Trophoblast cell (in vitro differentiated cells and primary cell): ENCODE results near the gene ASPN.

ENCODE experiments used
- DNase-seq, 2 donors: peaks; one replicate each; pipeline ENCODE4 v3.0.0-alpha.2; 2016
- H2AFZ ChIP-seq: 2 replicates; pipeline ENCODE4 v1.6.1; 2013; ENCODE audit warnings: low read length, moderate library complexity, mild to moderate bottlenecking; ENCODE audit not compliant: insufficient read depth, poor library complexity
- H2AK5ac ChIP-seq: 2 replicates; pipeline ENCODE4 v1.6.1; 2013; ENCODE audit warnings: mild to moderate bottlenecking, low read length
- H2BK120ac ChIP-seq: 2 replicates; pipeline ENCODE4 v1.6.1; 2013; ENCODE audit warnings: low read length, mild to moderate bottlenecking, moderate library complexity; ENCODE audit not compliant: insufficient read depth, poor library complexity
- H2BK12ac ChIP-seq: 2 replicates; pipeline ENCODE4 v1.6.1; 2013; ENCODE audit warnings: mild to moderate bottlenecking, low read length, moderate library complexity
- H2BK5ac ChIP-seq: 2 replicates; pipeline ENCODE4 v1.6.1; 2013; ENCODE audit warnings: low read length, low read depth, moderate library complexity, mild to moderate bottlenecking; ENCODE audit not compliant: poor library complexity
- H3K14ac ChIP-seq: 2 replicates; pipeline ENCODE4 v1.6.1; 2013; ENCODE audit warnings: mild to moderate bottlenecking, low read length
- H3K18ac ChIP-seq: 2 replicates; pipeline ENCODE4 v1.6.1; 2013; ENCODE audit warnings: mild to moderate bottlenecking, low read length
- H3K23ac ChIP-seq: 2 replicates; pipeline ENCODE4 v1.6.1; 2013; ENCODE audit warnings: low read length
- H3K27ac ChIP-seq: 2 replicates; pipeline ENCODE4 v1.5.1; 2013; ENCODE audit warnings: low read depth, mild to moderate bottlenecking, inconsistent platforms, low read length, moderate library complexity
- H3K27me3 ChIP-seq: 2 replicates; pipeline ENCODE4 v1.6.1; 2013; ENCODE audit warnings: inconsistent platforms, mild to moderate bottlenecking, low read length, moderate library complexity; ENCODE audit not compliant: insufficient read depth
- H3K36me3 ChIP-seq, 2 experiments: 1 replicate in 1 of 2; 2 replicates in 1 of 2; pipeline ENCODE4 v1.6.1; 2013; ENCODE audit warnings: low read length in 2 of 2, mild to moderate bottlenecking in 2 of 2, moderate library complexity in 1 of 2; ENCODE audit not compliant: insufficient read depth in 2 of 2, control insufficient read depth in 1 of 2
- H3K4ac ChIP-seq: 2 replicates; pipeline ENCODE4 v1.6.1; 2013; ENCODE audit warnings: low read depth, mild to moderate bottlenecking, low read length, moderate library complexity
- H3K4me1 ChIP-seq, 2 experiments: 1 replicate in 1 of 2; 2 replicates in 1 of 2; pipeline ENCODE4 v1.6.1; 2013; ENCODE audit warnings: low read length in 2 of 2, mild to moderate bottlenecking in 2 of 2, moderate library complexity in 1 of 2; ENCODE audit not compliant: insufficient read depth in 2 of 2, control insufficient read depth in 1 of 2
- H3K4me2 ChIP-seq: 2 replicates; pipeline ENCODE4 v1.6.1; 2013; ENCODE audit warnings: inconsistent platforms, mild to moderate bottlenecking, low read length, moderate library complexity
- H3K4me3 ChIP-seq: 2 replicates; pipeline ENCODE4 v1.5.1; 2013; ENCODE audit warnings: mild to moderate bottlenecking, low read depth, low read length, inconsistent platforms
- H3K79me1 ChIP-seq: one replicate; pipeline ENCODE4 v1.6.1; 2013; ENCODE audit warnings: low read length
- H3K79me2 ChIP-seq: 2 replicates; pipeline ENCODE4 v1.6.1; 2013; ENCODE audit warnings: low read length, mild to moderate bottlenecking; ENCODE audit not compliant: control insufficient read depth, insufficient read depth, poor library complexity
- H3K9ac ChIP-seq: 2 replicates; pipeline ENCODE4 v1.6.1; 2013; ENCODE audit warnings: mild to moderate bottlenecking, low read length
- H3K9me3 ChIP-seq: 2 replicates; pipeline ENCODE4 v1.6.1; 2013; ENCODE audit warnings: low read depth, mild to moderate bottlenecking, control low read depth, inconsistent platforms, low read length; ENCODE audit not compliant: insufficient read depth
- H4K12ac ChIP-seq: 2 replicates; pipeline ENCODE4 v1.6.1; 2013; ENCODE audit warnings: low read depth, mild to moderate bottlenecking, low read length, moderate library complexity
- H4K8ac ChIP-seq: 2 replicates; pipeline ENCODE4 v1.6.1; 2013; ENCODE audit warnings: low read depth, mild to moderate bottlenecking, low read length, moderate library complexity
- H4K91ac ChIP-seq: one replicate; pipeline ENCODE4 v1.6.1; 2013; ENCODE audit warnings: low read depth, mild to moderate bottlenecking, low read length, moderate library complexity
- WGBS: extraction: QIAGEN DNeasy Blood & Tissue Kit; methylation state at CpG from one replicate; pipeline ENCODE4 v1.1.7; 2013; ENCODE audit warnings: missing lambda C conversion rate; ENCODE audit not compliant: insufficient read length, insufficient coverage; ENCODE audit errors: extremely low coverage; 5-methylcytosine and 5-hydroxymethylcytosine counted together

Gene ASPN

DNA sequence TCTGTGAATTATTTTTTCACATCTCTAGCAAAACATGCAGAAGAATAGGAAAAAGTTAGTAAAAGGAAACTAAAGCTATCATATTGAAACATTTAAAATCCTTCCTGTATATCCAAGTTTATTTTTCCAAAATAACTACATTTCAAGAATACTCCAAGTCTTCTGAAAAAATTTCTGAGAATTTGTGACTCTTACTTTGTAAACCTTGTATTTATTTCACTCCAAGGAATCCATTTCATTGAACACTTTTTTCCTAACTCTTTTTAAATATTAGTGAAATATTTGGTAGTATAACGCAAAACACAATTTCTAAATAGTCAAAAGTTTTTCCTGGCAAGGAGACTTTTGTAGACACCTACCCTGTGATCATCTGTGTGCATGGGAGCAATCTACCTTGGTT, 34.2 kb upstream of the ASPN start:
- Histone ChIP-seq H3K4me2 (no peak overlapping the region), H3K79me1 (no peaks in the 10 kb centered on the region), H3K4ac (no peak overlapping the region), H3K4me3 (no peak overlapping the region), H3K23ac (no peak overlapping the region), H2BK120ac (no peak overlapping the region), H3K27me3 (no peaks in the 10 kb centered on the region), H2BK12ac (no peak overlapping the region), H3K18ac (no peak overlapping the region), H2BK5ac (no peak overlapping the region), H4K91ac (no peak overlapping the region), H2AK5ac (no peak overlapping the region), H3K4me1 (no peaks in the 10 kb centered on the region), H4K8ac (no peak overlapping the region), H3K9me3 (no peaks in the 10 kb centered on the region), H3K36me3 (no peaks in the 10 kb centered on the region), H3K27ac (no peak overlapping the region), H3K14ac (no peak overlapping the region), H4K12ac (no peak overlapping the region), H3K79me2 (no peaks in the 10 kb centered on the region), H3K9ac (no peak overlapping the region), H2AFZ (no peak overlapping the region)
- no CpG with 5 or more reads among the region's 1 CpG for WGBS
- DNase-seq = no peak

DNA sequence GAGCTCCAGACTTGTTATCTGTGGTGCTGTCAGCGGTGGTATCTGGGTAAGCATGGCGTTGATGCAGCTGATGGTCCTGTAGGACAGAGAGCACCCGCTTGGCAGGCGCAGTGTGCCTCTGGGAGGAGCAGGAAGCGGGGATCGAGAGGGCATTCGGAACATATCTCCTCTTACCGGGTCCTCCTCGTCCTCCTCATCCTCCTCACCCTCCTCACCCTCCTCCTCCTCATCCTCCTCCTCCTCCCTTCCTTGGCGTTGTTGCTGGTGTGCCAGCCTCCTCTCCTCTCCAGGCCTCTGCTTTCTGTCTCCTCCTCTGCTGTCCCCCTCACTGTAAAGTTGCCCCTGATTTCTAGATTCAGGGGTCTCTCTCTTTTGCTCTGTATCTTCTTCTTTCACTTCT, 32.3 kb upstream of the ASPN start:
- Histone ChIP-seq H3K27me3 (no peaks in the 10 kb centered on the region), H3K4ac (no peak overlapping the region), H3K18ac (no peak overlapping the region), H3K27ac (no peak overlapping the region), H3K9me3 (no peaks in the 10 kb centered on the region), H3K4me1 (no peaks in the 10 kb centered on the region), H3K4me2 (no peak overlapping the region), H3K36me3 (no peaks in the 10 kb centered on the region), H3K4me3 (no peak overlapping the region), H3K79me1 (no peaks in the 10 kb centered on the region), H3K23ac (no peak overlapping the region), H4K8ac (no peak overlapping the region), H2AK5ac (no peak overlapping the region), H4K12ac (no peak overlapping the region), H2AFZ (no peak overlapping the region), H3K79me2 (no peaks in the 10 kb centered on the region), H2BK120ac (no peak overlapping the region), H3K9ac (no peak overlapping the region), H4K91ac (no peak overlapping the region), H2BK5ac (no peak overlapping the region), H2BK12ac (no peak overlapping the region), H3K14ac (no peak overlapping the region)
- no CpG with 5 or more reads among the region's 10 CpGs for whole genome bisulfite sequencing
- DNase-seq = no peak

- Histone ChIP-seq H3K4me1 (no peaks in the 10 kb centered on the region), H3K4me3 (no peak overlapping the region), H3K9me3 (no peaks in the 10 kb centered on the region), H3K4me2 (no peak overlapping the region), H2AFZ (no peak overlapping the region), H4K91ac (no peak overlapping the region), H3K27ac (no peak overlapping the region), H3K23ac (no peak overlapping the region), H2AK5ac (no peak overlapping the region), H3K36me3 (no peaks in the 10 kb centered on the region), H3K14ac (no peak overlapping the region), H4K12ac (no peak overlapping the region), H3K18ac (no peak overlapping the region), H3K27me3 (no peaks in the 10 kb centered on the region), H3K79me1 (no peaks in the 10 kb centered on the region), H2BK5ac (no peak overlapping the region), H3K9ac (no peak overlapping the region), H4K8ac (no peak overlapping the region), H2BK120ac (no peak overlapping the region), H3K4ac (no peak overlapping the region), H2BK12ac (no peak overlapping the region), H3K79me2 (no peaks in the 10 kb centered on the region)
- no peak for DNase-seq
- WGBS = no CpG with 5 or more reads among the region's 3 CpGs
These were observed 31.0 kb upstream of the ASPN start for GRCh38 chr9:92513349-92513748.

GRCh38 chr9:92512622-92513021, 30.3 kb upstream of the ASPN start:
- H4K12ac ChIP-seq = no peak overlapping the region

More at GRCh38 chr9:92512622-92513021, 30.3 kb upstream of the ASPN start:
- Histone ChIP-seq H3K79me1 (no peaks in the 10 kb centered on the region), H3K36me3 (no peaks in the 10 kb centered on the region), H3K27ac (no peak overlapping the region), H3K4me1 (peaks cover 0 to 5% of the 10 kb centered on the region in 2 experiments), H3K9ac (no peak overlapping the region), H3K4ac (no peak overlapping the region), H3K14ac (no peak overlapping the region), H3K9me3 (no peaks in the 10 kb centered on the region), H3K4me2 (no peak overlapping the region), H2BK12ac (no peak overlapping the region), H2AK5ac (no peak overlapping the region), H2BK5ac (no peak overlapping the region), H2AFZ (no peak overlapping the region), H3K27me3 (no peaks in the 10 kb centered on the region), H3K23ac (no peak overlapping the region), H3K18ac (no peak overlapping the region), H3K4me3 (no peak overlapping the region), H3K79me2 (no peaks in the 10 kb centered on the region), H4K8ac (no peak overlapping the region), H4K91ac (no peak overlapping the region), H2BK120ac (no peak overlapping the region)
- WGBS = no CpG with 5 or more reads among the region's 3 CpGs
- DNase-seq = no peak
